ENCODE measurements around the gene SH3D19. TPM values are rescaled to one million over a fixed set of nuclear protein-coding genes. Genes with fewer than 3 reads are reported as not detected.
"Not testable (repeated sequence)": the region's sequence is repeated elsewhere in the genome, so short reads cannot be mapped to it uniquely, and the experiment has no call there.

SH3D19 gene
- total RNA-seq, 1 donor from 2014 or later, result not detected

DNA sequence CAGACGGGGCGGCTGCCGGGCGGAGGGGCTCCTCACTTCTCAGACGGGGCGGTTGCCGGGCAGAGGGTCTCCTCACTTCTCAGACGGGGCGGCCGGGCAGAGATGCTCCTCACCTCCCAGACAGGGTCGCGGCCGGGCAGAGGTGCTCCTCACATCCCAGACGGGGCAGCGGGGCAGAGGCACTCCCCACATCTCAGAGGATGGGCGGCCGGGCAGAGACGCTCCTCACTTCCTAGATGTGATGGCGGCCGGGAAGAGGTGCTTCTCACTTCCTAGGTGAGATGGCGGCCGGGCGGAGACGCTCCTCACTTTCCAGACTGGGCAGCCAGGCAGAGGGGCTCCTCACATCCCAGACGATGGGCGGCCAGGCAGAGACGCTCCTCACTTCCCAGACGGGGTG lies 70.2 kb downstream of the SH3D19 start:
- DNase-seq (ENCODE audit: low spot score); H3K4me1 Mint-ChIP-seq (ENCODE audit: low read depth); H3K9me3 Mint-ChIP-seq; intact Hi-C loops (cut with micrococcal nuclease); H3K36me3 Mint-ChIP-seq (ENCODE audit: low read depth); H3K27ac Mint-ChIP-seq; H3K4me3 Mint-ChIP-seq; H3K27me3 Mint-ChIP-seq (ENCODE audit: insufficient read depth): not testable (repeated sequence)

GRCh38 chr4:151251603-151252304 lies 73.7 kb downstream of the SH3D19 start:
- Mint-ChIP-seq H3K4me3 (no peak overlapping the region), H3K27ac (no peak overlapping the region), H3K4me1 (ENCODE audit: low read depth) (no peaks in the 10 kb centered on the region), H3K36me3 (ENCODE audit: low read depth) (no peaks in the 10 kb centered on the region), H3K9me3 (no peaks in the 10 kb centered on the region), H3K27me3 (ENCODE audit: insufficient read depth) (no peaks in the 10 kb centered on the region)
- DNase-seq (ENCODE audit: low spot score), result no peak
- intact Hi-C loops (cut with micrococcal nuclease), result no loop called here

GRCh38 chr4:151250706-151251105 lies 74.7 kb downstream of the SH3D19 start:
- no peak for DNase-seq (ENCODE audit: low spot score)
- no peaks in the 10 kb centered on the region for H3K27me3 Mint-ChIP-seq (ENCODE audit: insufficient read depth)
- no peak overlapping the region for H3K27ac Mint-ChIP-seq
- intact Hi-C loops (cut with micrococcal nuclease), result no loop called here
- no peaks in the 10 kb centered on the region for H3K9me3 Mint-ChIP-seq
- H3K36me3 Mint-ChIP-seq (ENCODE audit: low read depth), result no peaks in the 10 kb centered on the region
- H3K4me1 Mint-ChIP-seq (ENCODE audit: low read depth), result no peaks in the 10 kb centered on the region
- H3K4me3 Mint-ChIP-seq, result no peak overlapping the region

- H3K27me3 Mint-ChIP-seq (ENCODE audit: insufficient read depth), result peaks cover 2% of the 10 kb centered on the region
- no peaks in the 10 kb centered on the region for H3K9me3 Mint-ChIP-seq
- H3K27ac Mint-ChIP-seq, result no peak overlapping the region
- no peak for DNase-seq (ENCODE audit: low spot score)
- no peaks in the 10 kb centered on the region for H3K36me3 Mint-ChIP-seq (ENCODE audit: low read depth)
- H3K4me3 Mint-ChIP-seq, result no peak overlapping the region
- H3K4me1 Mint-ChIP-seq (ENCODE audit: low read depth), result no peaks in the 10 kb centered on the region
- intact Hi-C loops (cut with micrococcal nuclease), result no loop called here
These were observed 76.9 kb downstream of the SH3D19 start for GRCh38 chr4:151248519-151248918.

DNA sequence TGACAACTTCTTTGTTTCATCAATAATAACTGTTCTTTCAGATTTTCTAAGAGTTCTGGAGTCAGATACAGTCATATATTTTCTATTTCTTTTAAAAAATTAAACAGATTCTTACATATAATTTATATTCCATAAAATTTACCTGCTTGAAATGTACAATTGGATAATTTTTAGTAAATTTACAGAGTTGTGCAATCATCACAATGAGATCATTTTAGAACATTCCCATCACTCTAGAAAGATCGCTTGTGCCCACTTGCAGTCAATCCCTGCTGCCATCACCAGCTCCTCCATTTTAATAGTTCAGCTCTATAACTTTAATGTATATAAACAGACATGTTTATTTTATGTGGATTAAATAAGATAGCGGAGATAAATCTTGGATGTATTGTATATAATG lies 78.0 kb downstream of the SH3D19 start:
- Mint-ChIP-seq H3K36me3 (ENCODE audit: low read depth) (no peaks in the 10 kb centered on the region), H3K27ac (no peak overlapping the region), H3K9me3 (no peaks in the 10 kb centered on the region), H3K4me1 (ENCODE audit: low read depth) (no peaks in the 10 kb centered on the region), H3K27me3 (ENCODE audit: insufficient read depth) (peaks cover 2% of the 10 kb centered on the region), H3K4me3 (no peak overlapping the region)
- no peak for DNase-seq (ENCODE audit: low spot score)
- intact Hi-C loops (cut with micrococcal nuclease), result no loop called here

- Mint-ChIP-seq H3K27me3 (ENCODE audit: insufficient read depth) (peaks cover 2% of the 10 kb centered on the region), H3K27ac (no peak overlapping the region), H3K4me1 (ENCODE audit: low read depth) (no peaks in the 10 kb centered on the region), H3K9me3 (no peaks in the 10 kb centered on the region), H3K36me3 (ENCODE audit: low read depth) (no peaks in the 10 kb centered on the region), H3K4me3 (no peak overlapping the region)
- intact Hi-C loops (cut with micrococcal nuclease), result no loop called here
- no peak for DNase-seq (ENCODE audit: low spot score)
These were observed 78.7 kb downstream of the SH3D19 start for GRCh38 chr4:151246742-151247141.

DNA sequence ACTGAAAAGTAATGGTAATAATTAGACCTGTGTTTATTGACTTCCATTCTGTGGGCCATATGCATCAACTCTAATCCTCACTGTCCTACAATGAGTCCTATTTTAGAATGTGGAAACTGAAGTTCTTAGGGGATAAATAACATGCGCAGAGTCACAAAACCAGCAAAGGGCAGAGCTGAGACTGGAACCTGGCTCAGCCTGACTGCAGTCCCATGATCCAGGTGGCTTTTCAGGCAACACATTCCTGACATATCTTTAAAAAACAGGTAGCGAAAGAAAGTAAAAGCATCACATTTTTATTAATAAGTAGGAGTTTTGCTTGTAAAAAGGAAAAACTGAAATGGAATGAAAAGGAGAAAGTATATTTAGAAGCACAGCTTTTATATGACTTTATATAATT lies 83.1 kb downstream of the SH3D19 start:
- intact Hi-C loops (cut with micrococcal nuclease), result no loop called here
- no peaks in the 10 kb centered on the region for H3K9me3 Mint-ChIP-seq
- H3K4me3 Mint-ChIP-seq, result no peak overlapping the region
- no peak for DNase-seq (ENCODE audit: low spot score)
- no peaks in the 10 kb centered on the region for H3K36me3 Mint-ChIP-seq (ENCODE audit: low read depth)
- H3K4me1 Mint-ChIP-seq (ENCODE audit: low read depth), result no peaks in the 10 kb centered on the region
- no peak overlapping the region for H3K27ac Mint-ChIP-seq
- H3K27me3 Mint-ChIP-seq (ENCODE audit: insufficient read depth), result peaks cover 8% of the 10 kb centered on the region

DNA sequence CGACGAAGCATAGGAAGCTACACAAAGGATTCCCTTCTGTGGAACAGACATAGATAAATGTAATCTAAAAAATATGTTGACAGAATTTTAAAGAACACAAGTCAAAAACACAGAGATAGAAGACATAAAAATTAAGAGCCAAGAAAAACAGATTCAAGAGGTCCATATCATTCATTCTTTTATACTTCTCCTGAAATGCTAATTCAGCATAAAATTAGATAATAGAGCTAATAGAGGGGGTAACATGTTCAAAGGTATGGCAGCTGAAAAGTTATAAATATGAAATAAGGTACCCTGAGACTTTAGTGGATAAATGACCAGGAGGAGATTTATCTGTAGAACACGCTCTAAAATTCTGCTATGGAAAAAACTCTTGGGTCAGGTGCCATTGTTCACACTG lies 85.8 kb downstream of the SH3D19 start:
- H3K4me1 Mint-ChIP-seq (ENCODE audit: low read depth), result no peaks in the 10 kb centered on the region
- DNase-seq (ENCODE audit: low spot score), result no peak
- intact Hi-C loops (cut with micrococcal nuclease), result no loop called here
- H3K27me3 Mint-ChIP-seq (ENCODE audit: insufficient read depth), result peaks cover 6% of the 10 kb centered on the region
- H3K9me3 Mint-ChIP-seq, result no peaks in the 10 kb centered on the region
- no peaks in the 10 kb centered on the region for H3K36me3 Mint-ChIP-seq (ENCODE audit: low read depth)
- no peak overlapping the region for H3K27ac Mint-ChIP-seq
- H3K4me3 Mint-ChIP-seq, result no peak overlapping the region

GRCh38 chr4:151238477-151238876 lies 86.9 kb downstream of the SH3D19 start:
- intact Hi-C loops (cut with micrococcal nuclease), result no loop called here
- Mint-ChIP-seq H3K27ac (no peak overlapping the region), H3K36me3 (ENCODE audit: low read depth) (no peaks in the 10 kb centered on the region), H3K4me3 (no peak overlapping the region), H3K27me3 (ENCODE audit: insufficient read depth) (peaks cover 6% of the 10 kb centered on the region), H3K9me3 (no peaks in the 10 kb centered on the region), H3K4me1 (ENCODE audit: low read depth) (no peaks in the 10 kb centered on the region)
- DNase-seq (ENCODE audit: low spot score), result no peak

DNA sequence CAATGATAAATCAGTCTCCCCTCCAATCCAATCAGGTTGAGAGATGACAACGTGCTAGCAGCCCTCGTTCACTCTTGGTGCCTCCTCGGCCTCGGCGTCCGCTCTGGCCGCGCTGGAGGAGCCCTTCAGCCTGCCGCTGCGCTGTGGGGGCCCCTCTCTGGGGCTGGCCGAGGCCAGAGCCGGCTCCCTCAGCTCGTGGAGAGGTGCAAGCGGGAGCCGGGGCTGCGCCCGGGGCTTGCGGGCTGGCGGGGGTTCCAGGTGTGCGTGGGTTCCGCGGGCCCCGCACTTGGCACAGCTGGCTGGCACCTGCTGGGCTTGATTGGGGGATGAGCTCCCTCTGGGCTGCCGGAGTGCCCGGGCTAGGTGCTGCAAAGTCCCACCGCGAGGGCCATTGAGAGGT lies 89.4 kb downstream of the SH3D19 start:
- Mint-ChIP-seq H3K27ac (no peak overlapping the region), H3K4me3 (no peak overlapping the region), H3K27me3 (ENCODE audit: insufficient read depth) (peaks cover 6% of the 10 kb centered on the region), H3K9me3 (no peaks in the 10 kb centered on the region), H3K36me3 (ENCODE audit: low read depth) (no peaks in the 10 kb centered on the region), H3K4me1 (ENCODE audit: low read depth) (no peaks in the 10 kb centered on the region)
- DNase-seq (ENCODE audit: low spot score), result no peak
- intact Hi-C loops (cut with micrococcal nuclease), result no loop called here

GRCh38 chr4:151235373-151235772 lies 90.0 kb downstream of the SH3D19 start:
- H3K9me3 Mint-ChIP-seq; H3K36me3 Mint-ChIP-seq (ENCODE audit: low read depth); H3K4me3 Mint-ChIP-seq: not testable (repeated sequence)

DNA sequence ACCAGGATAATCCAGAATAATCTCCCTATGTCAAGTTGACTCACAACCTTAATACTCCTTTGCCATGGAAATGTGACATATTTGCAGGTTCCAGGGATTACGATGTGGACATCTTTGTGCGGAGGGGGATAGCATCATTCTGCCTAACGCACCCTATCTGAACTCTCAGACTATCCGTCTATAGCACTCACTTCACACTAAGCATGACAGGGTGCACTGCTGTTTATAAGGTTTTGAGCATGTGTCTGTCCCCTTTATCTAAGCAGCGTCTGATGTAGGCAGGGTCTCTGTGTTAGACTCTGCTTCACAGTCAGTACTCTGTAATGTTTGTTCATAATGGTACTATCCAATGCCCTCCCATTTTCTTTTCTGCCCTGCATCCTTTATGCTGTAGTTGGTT lies 91.8 kb downstream of the SH3D19 start:
- no peak for DNase-seq (ENCODE audit: low spot score)
- Mint-ChIP-seq H3K4me1 (ENCODE audit: low read depth) (no peaks in the 10 kb centered on the region), H3K27me3 (ENCODE audit: insufficient read depth) (peaks cover 5% of the 10 kb centered on the region), H3K36me3 (ENCODE audit: low read depth) (no peaks in the 10 kb centered on the region), H3K9me3 (no peaks in the 10 kb centered on the region), H3K27ac (no peak overlapping the region), H3K4me3 (no peak overlapping the region)
- intact Hi-C loops (cut with micrococcal nuclease), result no loop called here

More at GRCh38 chr4:151235373-151235772, 90.0 kb downstream of the SH3D19 start:
- DNase-seq (ENCODE audit: low spot score); H3K4me1 Mint-ChIP-seq (ENCODE audit: low read depth); H3K27ac Mint-ChIP-seq; intact Hi-C loops (cut with micrococcal nuclease); H3K27me3 Mint-ChIP-seq (ENCODE audit: insufficient read depth): not testable (repeated sequence)

DNA sequence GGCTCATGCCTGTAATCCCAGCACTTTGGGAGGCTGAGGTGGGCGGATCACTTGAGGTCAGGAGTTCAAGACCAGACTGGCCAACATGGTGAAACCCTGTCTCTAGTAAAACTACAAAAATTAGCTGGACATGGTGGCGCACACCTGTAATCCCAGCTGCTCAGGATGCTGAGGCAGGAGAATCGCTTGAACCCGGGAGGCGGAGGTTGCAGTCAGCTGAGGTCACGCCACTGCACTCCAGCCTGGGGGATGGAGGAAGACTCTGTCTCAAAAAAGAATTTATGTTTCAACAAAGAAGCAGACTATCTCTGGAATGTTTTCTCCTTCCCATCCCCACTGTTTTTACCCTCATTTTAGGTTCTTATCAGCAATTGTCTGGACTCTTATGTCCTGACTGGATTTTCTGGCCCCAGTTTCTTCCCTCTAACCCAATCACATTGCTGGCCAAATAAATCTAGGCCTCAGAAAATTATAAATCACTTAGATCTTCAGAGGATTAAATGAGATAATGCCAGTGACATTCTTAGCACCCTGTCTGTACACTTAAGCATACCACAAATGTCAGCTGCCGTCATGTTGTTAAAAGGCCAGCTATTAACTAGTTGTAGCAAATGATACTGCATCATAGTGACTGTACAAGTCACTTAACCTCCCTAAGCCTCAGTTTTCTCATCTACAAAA lies 93.3 kb downstream of the SH3D19 start:
- Mint-ChIP-seq H3K36me3 (ENCODE audit: low read depth) (no peaks in the 10 kb centered on the region), H3K4me3 (no peak overlapping the region), H3K27ac (no peak overlapping the region), H3K4me1 (ENCODE audit: low read depth) (no peaks in the 10 kb centered on the region), H3K27me3 (ENCODE audit: insufficient read depth) (peaks cover 10% of the 10 kb centered on the region), H3K9me3 (no peaks in the 10 kb centered on the region)
- DNase-seq (ENCODE audit: low spot score), result no peak
- intact Hi-C loops (cut with micrococcal nuclease), result no loop called here
